ENCODE results near the gene CACNA1B.
"Not testable (repeated sequence)": the region's sequence is repeated elsewhere in the genome, so short reads cannot be mapped to it uniquely, and the experiment has no call there.

The CACNA1B gene

DNA sequence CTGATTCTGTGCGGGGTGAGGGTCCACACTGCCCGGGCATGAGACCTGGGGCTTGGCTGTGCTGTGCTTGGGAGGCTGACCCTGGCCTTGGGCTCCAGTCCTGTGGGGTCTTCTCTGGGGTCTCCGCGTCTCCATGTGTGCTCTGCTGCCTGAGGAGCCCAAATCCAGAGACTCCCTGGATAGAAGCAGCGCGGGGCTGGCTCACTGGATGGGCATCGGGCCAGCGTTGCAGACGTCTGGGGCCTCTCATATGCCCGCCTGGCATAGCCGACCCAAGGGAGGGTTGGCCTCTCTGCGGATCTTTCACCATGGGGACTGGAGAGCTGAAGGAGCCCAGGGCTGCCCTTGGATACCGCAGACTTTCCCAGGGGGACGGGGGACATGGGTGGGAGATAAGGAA lies 12.4 kb downstream of the CACNA1B start:
- DNase-seq (ENCODE audit: low read depth), result not testable (repeated sequence)

GRCh38 chr9:137890768-137891587 lies 13.4 kb downstream of the CACNA1B start:
- DNase-seq (ENCODE audit: low read depth), result not testable (repeated sequence)

GRCh38 chr9:137891588-137892423 lies 14.2 kb downstream of the CACNA1B start:
- DNase-seq (ENCODE audit: low read depth), result no peak

DNA sequence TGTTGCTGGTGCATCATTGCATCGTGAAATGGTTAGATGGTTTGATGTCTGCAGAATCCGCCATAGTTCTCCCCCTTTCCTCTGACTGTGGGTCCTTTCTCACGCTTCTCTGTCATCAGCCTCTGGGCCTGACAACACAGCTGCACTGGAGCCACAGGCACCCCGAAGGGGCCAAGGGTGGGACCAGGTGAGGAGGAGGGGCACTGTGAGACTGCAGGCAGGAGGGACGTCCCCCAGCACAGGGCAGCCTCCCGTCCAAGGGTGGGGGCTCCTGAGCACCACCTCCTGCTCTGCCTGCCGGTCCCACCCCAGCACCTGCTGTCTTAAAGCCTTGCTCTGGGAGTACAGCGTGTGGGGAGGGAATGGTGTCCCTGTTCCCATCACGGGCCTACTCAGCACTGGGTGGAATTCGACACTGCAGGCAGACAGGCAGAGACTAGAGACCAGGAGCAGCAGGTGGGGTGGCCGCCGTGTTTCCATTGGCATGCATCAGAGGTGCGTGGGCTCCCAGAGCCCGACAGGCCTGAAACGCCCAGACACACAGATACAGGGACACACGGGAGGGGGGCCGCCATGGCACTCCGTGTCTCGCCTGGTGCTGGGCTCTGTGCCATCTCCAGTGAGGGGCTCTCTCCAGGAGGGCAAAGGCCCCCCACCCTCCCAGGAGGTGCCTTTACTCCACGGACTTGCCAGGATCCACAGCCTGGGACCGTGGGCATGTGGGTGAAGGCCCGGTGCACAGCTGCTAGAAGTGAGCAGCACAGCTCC lies 15.0 kb downstream of the CACNA1B start:
- DNase-seq (ENCODE audit: low read depth), result no peak

DNA sequence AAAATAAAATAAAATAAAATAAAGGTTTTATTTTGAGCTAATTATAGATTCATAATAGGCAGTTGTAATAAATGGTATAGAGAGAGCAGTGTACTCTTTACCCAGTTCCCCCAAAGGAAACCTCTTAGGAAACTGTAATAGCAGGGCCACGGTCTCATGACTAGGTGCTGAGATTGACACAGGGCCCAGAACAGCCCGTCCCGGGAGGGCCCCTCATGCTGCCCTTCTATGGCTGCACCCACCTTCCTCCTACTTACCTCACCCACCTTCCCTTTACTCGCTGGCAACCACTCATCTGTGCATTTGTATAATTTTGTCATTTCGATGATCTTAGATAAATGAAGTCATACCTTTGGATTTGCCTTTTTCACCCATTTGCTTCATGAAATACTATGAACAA lies 16.1 kb downstream of the CACNA1B start:
- DNase-seq (ENCODE audit: low read depth), result no peak

GRCh38 chr9:137899551-137900360 lies 22.2 kb downstream of the CACNA1B start:
- no peak for DNase-seq (ENCODE audit: low read depth)

DNA sequence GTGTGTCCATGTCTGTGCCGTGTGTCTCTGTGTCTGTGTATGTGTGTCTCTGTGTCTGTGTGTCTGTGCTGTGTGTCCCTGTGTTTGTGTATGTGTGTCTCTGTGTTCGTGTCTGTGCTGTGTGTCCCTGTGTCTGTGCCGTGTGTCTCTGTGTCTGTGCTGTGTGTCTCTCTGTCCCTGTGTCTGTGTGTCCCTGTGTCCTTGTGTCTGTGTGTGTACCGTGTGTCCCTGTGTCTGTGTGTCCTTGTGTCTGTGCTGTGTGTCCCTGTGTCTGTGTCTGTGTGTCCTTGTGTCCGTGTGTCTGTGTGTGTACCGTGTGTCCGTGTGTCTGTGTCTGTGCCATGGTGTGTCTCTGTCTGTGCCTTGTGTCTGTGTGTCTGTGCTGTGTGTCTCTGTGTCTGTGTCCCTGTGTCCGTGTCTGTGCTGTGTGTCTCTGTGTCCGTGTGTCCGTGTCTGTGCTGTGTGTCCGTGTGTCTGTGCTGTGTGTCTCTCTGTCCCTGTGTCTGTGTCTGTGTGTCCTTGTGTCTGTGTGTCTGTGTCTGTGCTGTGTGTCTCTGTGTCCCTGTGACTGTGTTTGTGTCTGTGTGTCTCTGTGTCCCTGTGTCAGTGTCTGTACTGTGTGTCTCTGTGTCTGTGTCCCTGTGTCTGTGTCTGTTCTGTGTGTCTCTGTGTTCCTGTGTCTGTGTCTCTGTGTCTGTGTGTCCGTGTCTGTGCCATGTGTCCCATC lies 23.2 kb downstream of the CACNA1B start:
- DNase-seq (ENCODE audit: low read depth), result no peak

- no peak for DNase-seq (ENCODE audit: low read depth)
Observed at GRCh38 chr9:137902646-137903045, 25.1 kb downstream of the CACNA1B start.

DNA sequence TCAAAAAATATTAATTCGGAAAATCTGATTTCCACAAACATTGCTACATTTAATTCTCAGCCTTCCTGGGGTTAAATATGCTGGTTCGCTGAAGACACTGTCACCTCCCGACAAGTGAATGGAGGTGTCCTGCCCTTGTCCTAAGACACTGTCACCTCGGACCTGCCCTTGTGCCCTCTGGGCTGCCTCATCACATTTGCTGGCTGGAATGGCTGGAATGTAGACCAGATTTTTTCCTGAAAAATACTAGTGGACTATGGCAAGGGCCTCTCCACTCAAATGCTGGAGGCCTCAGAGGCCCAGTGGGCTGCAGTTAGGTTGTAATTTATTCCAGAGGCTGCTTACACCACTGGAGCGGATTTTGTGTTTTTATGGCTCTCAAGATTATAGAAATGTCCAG lies 28.2 kb downstream of the CACNA1B start:
- DNase-seq (ENCODE audit: low read depth), result no peak

DNA sequence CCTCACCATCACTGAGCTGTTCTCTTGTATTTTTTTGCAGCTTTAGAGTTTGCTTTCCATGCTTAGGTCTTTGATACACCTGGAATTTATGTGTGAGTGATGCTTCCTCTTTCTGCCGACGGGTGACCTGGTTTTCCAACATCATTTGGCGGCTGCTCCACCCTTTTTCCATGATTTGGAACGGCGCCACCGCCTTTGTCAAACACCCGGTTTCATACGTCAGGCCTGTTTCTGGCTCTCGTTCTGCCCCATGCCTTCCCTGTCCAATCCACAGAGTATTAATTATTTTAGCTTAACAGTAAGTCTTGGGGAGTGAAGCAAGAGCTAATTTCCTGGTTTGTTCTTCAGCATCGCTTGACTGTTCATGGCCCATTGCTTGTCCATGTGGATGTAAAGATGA lies 30.2 kb downstream of the CACNA1B start:
- no peak for DNase-seq (ENCODE audit: low read depth)

DNA sequence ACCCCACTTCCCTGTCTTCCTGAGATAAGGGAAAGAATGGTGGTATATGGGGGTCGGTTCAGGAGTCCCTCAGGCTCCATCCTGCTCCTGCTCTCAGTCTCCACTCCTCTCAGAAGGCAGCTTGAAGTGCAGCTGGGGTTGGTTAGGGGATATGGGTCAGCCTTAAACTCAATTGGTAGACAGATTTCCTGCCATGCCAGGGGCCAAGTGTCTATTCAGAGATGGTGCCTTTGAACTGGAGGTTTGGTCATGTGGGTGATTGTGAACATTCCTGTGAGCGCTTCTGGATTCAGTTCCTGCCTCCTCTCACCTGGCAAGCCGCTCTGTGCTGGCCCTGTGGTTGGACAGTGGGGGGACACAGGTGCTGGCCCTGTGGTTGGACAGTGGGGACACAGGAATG lies 35.1 kb downstream of the CACNA1B start:
- no peak for DNase-seq (ENCODE audit: low read depth)

- no peak for DNase-seq (ENCODE audit: low read depth)
Observed at GRCh38 chr9:137913132-137913531, 35.5 kb downstream of the CACNA1B start.

DNA sequence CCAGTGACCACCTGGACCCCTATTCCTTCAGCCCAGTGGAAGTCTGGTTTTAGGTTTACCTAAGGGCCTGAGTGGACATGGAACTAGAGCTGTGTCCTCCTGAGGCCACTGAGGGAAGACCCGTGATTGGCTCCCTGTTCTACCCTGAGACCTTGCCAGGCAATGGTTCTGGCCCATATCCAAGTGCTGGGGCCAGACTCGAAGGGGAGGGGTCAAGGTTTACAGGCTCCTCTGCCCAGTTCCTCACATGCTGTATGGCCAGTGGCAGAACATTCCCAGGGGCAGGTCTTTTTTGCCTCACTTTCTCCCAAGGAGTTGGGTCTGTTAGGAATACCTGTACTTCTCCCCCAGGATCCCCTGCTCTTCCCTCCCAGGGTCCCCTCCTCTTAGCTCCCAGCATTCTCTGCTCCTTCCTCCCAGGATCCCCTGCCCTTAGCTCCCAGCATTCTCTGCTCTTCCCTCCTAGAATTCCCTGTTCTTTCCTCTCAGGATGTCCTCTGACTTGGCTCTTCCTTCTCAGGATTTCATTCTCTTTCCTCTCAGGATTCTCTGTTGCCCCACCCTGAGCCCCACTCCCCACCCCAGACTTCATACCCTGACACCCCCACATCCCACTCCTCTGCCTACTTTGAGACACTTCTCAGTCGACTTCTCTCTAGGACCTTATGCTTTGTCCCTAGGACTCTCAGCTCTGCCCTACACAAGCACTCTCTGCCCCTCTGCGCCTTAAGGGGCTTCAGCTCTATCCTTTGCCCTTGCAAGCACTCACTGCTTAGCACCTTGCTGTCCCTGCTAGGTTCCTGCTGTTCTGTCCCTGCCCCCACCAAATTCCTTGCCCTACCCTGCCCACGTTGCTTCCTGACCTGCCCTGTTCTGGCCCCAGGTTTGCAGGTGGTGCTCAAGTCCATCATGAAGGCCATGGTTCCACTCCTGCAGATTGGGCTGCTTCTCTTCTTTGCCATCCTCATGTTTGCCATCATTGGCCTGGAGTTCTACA lies 36.5 kb downstream of the CACNA1B start:
- DNase-seq (ENCODE audit: low read depth), result no peak

DNA sequence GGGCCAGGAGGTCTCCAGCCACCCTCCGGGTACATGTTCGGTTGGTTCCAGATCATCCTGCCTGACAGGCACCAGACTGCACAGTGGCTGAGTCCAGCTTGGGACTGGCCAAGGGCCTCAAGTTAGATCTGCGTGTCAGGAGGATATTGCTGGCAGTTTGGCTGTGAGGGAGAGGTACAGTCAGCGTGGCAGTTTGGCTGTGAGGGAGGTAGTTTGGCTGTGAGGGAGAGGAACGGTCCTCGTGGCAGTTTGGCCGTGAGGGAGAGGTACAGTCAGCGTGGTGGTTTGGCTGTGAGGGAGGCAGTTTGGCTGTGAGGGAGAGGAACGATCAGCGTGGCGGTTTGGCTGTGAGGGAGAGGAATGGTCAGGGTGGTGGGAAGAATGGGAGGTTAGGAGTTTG lies 39.0 kb downstream of the CACNA1B start:
- no peak for DNase-seq (ENCODE audit: low read depth)

DNA sequence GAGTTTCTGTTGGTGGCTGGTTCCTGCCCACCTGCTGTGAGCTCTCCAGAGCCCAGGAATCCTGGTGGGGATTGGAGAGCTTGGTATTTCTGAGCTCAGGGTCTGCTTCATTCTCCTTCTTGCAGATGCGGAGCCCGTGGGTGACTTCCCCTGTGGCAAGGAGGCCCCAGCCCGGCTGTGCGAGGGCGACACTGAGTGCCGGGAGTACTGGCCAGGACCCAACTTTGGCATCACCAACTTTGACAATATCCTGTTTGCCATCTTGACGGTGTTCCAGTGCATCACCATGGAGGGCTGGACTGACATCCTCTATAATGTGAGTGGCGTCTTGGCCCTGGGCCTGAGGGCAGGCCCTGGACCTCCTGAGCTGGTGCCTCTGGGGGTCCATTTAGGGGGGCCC lies 39.5 kb downstream of the CACNA1B start:
- no peak for DNase-seq (ENCODE audit: low read depth)

DNA sequence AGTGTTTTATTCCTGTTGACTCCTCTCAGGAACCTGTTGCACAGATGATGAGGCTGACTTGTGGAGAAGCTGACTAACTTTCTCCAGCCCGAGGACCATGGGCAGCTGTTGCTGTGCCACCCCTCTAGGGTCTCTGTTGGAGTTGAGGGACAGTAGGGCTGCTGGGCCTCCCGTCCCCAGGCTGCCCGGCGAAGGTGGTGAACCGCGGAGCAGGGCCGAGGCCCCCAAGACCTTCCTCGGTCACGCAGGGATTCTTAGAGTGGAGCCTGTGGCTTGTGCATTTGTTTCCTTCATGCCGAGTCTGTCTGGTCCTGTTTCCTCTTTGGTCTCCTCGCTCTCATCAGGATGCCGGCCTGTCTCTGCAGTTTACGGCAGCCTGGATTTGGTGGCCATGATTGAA lies 40.2 kb downstream of the CACNA1B start:
- no peak for DNase-seq (ENCODE audit: low read depth)

- DNase-seq (ENCODE audit: low read depth), result no peak
Observed at GRCh38 chr9:137918331-137919094, 40.9 kb downstream of the CACNA1B start.

DNA sequence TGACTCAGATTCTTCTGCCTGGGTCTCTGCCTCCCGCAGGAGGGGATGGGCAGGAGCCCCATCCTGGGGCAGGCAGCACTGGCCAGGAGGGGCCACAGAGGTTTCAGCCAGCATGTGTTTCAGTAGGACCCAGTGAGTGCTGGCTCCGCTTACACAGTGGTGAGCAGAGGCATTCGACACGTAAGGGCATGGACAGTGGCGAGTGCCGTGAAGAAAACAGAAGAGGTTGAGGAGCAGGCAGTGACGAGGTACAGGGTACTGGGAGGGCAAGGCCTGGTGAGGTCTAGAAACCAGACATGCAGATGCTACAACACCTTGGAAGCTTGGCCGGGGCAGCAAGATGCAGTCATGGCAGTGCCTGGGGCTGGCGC lies 41.5 kb downstream of the CACNA1B start:
- no peak for DNase-seq (ENCODE audit: low read depth)

- DNase-seq (ENCODE audit: low read depth), result no peak
Observed at GRCh38 chr9:137919649-137920141, 42.1 kb downstream of the CACNA1B start.
